HG02938 (cell line): Measurements from ENCODE around the gene KRT17.
"Not testable (repeated sequence)": the region's sequence is repeated elsewhere in the genome, so short reads cannot be mapped to it uniquely, and the experiment has no call there.

ENCODE experiments used
- ATAC-seq: cut with Tn5 transposase; IDR thresholded peaks from one replicate; pipeline ENCODE4 v1.9.1; 2021; ENCODE audit warnings: mild to moderate bottlenecking, moderate library complexity; ENCODE audit not compliant: unreplicated experiment

Gene KRT17

DNA sequence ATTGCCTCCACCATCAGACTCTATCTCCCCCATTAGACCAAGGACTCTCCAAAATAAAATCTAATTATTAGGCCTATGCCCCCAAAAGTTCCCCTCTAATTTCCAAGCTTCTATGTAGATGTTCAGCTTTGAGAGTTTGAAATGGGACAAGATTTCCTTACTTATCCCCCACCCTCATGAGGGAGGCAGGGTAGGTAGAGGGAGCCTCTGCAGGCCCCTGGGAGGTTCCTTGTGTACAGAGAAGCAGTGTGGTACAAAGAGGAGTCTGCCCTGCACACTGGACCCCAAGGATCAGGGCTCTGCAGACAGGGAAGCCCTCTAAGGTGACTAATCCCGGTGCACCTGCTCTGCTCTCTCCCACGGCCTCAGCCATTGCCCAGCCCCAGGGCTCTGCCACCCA is 2.5 kb downstream of the KRT17 start:
- ATAC-seq, result no peak

DNA sequence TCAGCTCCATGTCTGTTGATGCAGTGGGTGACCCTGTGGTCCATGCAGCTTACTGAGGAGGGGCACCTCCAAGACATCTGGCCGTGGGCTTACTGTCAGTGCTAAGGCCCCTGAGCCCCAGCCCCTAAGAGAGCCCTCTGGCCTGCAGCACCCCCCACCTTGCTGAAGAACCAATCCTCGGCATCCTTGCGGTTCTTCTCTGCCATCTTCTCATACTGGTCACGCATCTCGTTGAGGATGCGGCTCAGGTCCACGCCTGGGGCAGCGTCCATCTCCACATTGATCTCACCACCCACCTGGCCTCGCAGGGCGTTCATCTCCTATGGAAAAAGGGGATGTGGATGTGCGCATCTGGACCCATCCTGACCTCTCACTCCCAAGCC is 2.9 kb downstream of the KRT17 start:
- not testable (repeated sequence) for ATAC-seq

DNA sequence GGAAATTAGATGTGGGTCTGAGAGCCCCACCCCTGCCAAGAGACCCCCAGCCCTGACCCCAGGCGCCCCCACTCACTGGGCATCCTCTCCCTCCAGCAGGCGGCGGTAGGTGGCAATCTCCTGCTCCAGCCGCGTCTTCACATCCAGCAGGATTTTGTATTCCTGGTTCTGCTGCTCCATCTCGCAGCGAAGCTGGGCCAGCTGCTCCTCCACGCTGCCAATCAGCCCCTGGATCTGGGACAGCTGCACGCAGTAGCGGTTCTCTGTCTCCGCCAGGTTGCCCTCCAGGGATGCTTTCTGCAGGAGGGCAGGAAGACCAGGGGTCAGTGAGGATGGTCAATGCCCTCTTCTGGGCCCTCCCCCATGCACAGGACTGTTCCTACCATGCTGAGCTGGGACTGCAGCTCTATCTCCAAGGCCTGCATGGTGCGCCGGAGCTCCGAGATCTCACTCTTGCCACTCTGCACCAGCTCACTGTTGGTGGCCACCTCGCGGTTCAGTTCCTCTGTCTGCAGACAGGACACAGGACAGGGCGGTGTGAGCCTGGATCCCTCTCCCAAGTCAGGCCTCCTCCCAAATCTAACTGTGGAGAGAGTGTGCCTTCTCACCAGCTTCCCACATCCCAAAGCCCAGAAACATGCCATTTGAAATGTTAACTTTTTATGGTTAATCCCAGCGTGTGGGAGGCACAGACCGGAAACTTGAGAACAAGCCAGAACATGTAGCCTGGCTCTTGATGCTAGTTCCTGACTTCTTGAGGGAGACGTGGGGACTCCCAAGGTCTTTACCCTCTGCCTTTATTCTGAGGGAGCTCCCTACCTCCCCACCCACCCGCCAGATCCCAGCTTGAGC is 3.6 kb downstream of the KRT17 start:
- no peak for ATAC-seq

DNA sequence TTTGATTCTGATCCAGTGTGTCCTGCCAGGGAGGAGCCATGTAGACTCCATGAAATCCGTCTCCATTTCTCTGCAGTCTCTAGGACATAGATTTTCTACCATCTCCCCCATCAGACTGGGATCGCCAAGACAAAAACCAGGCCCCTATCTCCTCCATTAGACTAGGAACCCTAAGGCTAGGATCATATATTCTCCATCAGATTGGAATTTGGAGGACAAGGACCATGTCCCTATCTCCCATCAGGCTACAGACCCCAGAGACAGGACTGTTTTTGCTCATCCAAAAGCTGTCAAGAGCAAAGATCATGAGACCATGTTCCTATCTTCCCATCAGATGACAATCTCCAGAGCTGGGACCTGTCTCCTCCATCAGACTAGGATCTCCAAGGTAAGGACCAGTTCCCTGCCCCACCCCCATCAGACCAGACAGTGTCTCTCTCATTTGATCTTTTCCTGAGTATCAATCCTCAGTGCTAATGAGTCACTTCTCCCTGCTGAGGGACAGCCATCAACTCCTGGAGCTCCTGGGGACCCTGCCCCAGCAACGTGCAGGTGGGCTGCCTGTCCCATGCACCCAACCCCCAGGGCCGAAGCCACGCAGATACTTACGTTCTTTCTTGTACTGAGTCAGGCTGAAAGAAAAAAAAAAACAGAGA is 4.3 kb downstream of the KRT17 start:
- not testable (repeated sequence) for ATAC-seq

DNA sequence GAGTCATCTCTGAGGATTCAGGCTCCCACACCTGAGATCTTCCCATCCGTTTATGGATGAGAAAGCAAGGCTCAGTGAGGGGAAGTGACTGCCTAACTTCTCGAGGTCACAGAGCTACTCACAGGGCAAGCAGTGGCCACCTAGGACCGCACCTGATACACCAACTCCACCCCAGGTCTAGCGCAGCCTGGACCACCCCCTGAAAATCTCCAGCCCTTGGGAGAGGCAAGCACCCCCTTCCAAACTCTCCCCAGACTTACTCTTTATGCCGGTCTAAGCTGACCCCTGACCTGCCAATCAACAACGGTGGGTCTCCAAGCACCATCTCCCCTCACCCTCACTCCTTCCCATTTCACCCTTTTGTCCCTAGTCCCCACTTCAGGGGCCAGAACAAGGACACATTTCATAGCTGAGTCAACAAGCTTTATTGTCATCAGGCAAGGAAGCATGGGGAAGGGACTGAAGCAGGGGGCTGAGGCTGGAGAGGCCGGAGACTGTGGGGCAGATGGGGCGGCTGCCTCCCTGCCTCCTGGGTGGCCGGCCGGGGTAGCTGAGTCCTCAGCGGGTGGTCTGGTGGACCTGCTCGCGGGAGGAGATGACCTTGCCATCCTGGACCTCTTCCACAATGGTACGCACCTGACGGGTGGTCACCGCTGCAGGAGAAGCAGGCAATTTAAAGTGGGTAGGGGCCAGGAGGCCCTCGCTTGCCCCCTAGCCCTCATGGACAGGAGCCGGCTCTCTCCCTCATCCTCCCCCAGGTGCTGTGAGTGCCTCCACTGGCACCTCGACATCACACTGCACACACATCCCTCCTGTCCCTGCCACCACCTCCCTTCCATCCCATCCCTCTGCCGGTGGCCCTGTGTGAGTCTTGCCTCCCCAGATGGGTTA is 5.1 kb downstream of the KRT17 start:
- no peak for ATAC-seq

DNA sequence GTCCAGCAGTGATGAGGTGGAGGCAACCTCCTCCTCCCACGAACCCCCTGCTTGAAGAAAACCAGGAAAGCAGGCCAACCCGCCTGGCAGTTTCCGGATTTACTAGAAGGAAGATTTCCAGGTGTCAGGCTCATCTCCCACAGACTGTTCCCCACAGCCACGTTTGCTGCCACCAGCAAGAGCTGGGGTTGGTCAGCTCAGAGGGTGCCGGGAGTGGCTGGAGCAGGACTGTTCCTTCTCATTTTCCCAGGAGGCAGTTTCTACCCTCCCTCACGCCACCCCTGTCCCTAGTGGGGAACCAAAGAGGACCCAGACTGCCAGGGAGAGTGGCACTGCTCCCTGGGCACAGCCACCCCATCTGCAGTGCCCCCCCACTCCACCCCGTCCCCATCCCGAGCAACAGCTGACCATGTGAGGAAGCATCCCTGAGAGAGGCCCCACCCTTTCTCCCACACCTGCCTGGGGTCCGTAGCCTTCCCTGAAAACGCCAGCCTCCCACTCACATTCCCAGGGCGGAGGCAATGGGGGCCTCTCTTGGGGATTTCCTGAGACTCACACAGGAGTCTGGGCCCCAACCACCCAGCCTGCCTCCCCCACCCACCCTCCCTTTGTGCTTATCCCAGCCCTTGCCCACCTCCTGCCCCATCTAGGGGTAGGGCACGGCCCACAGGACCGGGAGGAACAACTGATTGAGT is 5.9 kb downstream of the KRT17 start:
- no peak for ATAC-seq

DNA sequence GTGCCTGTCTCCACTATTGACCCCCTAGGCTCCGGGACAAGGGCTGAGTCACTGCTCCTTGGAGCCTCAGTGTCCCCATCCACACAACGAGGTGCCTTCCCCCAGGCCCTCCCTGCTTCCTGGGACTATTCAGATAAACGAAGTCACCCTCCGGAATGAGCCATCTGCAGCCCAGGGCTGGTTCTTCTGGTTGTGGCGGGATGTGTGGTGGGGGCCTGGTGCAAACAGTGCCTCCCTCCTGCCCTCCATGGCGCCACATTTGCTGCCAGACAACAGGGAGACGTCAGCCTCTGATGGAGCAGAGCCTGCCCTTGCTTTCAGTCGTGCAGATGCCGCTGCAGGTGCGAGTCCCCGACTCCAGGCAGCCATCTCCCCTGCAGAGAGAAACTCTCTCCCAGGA is 6.7 kb downstream of the KRT17 start:
- ATAC-seq, result no peak

DNA sequence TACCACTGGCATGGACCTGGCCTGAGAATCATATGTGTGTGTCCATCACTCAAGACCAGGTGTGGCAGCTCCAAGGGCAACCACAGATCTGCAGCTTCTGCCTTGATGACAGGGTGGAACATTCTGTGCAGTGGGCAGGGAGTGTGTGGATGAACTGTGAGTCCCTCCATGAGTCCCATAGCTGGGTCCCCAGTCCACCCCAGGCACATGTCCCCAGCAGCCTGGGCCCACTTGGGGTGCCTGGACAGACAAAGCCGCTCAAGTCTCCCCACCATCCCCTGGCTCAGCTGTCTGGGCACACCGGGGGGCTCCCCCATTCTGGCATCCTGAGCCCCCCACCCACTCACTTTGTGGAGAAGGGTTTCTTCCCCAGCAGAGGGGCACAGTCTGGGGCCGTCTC is 7.2 kb downstream of the KRT17 start:
- ATAC-seq, result no peak

DNA sequence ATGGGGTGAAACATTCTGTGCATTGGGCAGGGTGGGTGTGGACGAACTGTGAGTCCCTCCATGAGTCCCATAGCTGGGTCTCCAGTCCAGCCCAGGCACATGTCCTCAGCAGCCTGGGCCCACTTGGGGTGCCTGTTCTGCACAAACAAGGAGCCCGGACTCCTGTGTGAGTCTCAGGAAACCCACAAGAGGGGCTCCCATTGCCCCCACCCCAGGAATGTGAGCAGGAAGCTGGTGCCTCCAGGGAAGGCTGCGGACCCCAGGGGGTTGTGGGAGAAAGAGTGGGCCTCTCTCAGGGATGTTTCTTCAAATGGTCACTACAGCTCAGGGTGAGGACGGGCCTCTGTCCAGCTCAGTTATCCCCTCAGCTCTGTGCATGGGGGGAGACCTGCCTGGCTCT is 7.9 kb downstream of the KRT17 start:
- ATAC-seq, result not testable (repeated sequence)

DNA sequence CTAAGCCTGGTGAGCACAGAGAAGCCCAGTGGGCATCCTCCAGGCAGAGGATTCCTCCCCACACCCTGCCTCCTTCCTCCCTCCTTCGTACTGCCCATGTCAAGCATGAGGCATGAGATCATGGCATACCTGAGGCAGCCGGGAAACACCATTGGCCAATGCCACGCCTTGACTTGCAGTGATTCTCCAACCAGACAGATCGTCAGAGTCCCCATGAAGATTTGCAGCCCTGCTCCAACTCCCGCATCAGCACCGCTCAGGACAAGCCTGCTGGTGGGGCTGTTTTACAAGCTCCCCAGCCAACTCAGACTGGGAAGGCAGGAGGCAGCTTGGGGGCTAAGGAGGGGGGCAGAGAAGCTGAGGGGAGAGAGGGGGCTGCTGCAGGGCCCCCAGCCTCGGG is 8.9 kb downstream of the KRT17 start:
- no peak for ATAC-seq

DNA sequence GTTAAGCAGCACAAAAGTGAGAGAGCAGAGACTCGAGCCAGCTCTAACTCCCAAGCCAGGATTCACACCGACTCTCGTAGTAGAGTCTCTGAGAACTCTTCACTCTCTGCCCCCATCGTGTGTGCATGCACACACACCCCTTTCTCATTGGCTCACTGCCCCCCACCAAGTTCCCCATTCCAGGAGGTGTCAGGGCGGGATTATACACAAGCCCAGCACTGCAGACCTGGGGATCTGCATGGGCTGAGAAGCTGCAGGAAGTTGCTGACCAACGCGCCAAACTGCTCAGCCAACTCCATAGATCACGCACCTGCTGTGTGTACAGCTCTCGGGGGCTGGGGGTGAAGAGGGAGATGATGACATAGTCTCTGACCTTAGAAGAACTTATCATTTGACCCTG is 9.6 kb downstream of the KRT17 start:
- not testable (repeated sequence) for ATAC-seq

DNA sequence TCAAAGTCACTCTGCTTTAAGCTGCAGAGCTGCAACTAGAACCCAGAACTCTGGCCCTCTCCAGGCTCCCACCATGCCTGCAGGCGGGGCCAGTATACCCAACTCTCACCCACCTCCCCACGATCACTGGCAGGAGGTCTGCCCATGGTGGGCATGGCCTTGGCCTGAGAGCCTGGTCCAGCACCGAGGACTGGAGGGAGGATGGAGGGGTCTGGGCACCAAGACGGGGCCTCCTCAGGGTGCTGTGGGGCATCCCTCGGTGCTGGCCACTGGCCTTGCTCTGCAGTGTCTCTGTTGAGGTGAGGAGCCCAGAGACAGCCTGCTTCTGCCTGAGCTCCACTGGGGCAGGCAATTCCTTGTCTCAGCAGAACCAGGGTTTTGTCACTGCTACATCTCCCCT is 10.3 kb downstream of the KRT17 start:
- ATAC-seq, result no peak

DNA sequence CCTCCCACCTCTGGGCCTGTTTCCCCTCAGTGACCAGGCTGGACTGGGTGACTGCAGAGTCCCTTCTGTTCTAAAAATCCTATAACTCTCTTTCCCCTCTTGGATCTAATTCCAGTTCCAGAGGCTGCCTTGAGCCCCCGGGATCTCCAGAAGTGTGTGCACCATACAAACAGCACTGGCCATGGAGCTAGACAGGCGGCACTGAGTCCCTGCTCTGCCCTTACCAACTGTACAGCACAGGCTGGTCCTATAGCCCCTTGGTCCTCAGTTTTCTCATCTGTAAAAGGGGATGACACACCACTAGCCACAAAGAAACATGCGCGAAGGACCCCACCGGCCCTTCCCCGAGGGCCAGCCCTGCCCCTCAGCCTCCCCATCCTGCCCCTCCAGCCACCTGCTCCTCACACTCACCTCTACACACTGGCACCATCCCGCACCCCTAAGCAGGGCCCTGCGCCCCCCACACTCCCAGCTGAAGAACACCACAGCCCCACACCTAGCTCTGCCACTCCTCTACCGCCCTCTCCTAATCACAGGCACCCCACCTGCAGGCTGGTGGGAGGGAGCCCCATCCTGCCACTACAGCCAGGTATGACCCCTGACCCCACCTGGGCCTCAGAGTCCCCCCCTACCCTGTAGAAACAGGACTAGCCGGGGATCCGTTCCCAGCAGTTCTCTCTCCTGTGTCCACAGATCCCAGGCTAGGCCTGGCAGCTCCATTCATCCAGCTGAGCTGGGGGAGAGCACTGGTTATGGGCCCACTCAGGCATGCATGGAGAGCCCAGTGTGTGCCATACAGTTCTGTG is 10.9 kb downstream of the KRT17 start:
- no peak for ATAC-seq

DNA sequence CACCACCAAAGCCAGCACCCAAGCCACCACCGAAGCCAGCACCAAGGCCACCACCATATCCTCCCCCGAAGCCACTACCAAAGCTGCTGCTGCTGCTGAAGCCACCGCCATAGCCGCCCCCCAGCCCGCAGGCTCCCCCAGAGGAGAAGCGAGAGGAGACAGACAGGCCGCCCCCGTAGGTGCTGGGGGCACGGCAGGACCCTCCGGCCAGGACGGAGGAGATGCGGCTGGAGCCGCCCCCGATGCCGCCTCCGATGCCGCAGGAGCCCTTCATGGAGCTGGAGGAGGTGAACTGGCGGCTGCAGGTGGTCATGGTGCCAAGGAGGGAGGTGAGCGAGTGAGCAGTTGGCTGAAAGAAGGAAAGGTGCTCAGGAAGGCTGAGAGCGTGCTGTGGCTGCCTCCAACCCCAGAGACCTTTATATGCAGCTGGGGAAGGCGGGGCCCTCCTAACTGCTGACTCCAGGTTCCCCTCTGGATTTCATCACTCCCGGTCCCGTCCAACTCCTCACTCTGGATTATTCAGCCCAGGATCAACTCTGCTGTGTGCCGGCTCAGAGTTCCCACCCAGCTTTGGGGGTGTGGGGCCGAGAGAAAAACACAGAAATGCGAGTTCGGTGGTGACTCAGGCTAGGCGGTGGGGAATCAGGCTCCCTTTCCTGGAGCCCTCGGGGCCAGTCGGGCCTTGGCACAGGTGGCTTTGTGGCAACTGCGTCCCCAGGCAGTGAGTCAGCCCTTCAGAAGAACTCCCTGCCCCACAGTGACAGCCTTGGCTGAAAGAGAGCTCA is 11.8 kb downstream of the KRT17 start, which contains the start of gene KRT16:
Gene KRT16, minus strand, starts transcription at position 392 of the 785 bp plus-strand sequence. Its CDS starts 79 bp downstream, at position 313.
- not testable (repeated sequence) for ATAC-seq

DNA sequence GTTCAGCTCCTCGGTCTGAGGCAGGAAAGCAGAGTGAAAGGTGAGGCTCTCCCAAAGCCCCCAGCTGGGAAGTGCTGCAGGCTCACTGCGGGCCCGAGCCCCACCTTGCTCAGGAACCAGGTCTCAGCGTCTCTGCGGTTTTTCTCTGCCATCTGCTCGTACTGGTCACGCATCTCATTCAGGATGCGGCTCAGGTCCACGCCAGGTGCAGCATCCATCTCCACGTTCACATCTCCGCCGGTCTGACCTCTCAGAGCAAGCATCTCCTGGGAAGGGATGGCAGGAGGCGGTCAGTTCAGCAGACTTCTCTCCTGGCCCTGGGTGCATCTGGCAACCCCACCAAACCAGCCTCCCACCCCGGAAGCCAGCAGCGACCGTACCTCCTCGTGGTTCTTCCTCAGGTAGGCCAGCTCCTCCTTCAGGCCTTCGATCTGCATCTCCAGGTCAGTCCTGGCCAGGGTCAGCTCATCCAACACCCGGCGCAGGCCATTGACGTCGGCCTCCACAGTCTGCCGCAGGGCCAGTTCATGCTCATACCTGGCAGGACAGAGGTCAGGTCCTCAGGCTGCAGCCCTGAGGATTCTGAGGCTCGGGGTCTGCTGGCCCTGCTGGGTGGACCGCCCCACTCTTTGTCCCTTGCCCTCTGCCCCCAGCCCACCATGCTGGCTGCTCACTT is 13.3 kb downstream of the KRT17 start:
- no peak for ATAC-seq

DNA sequence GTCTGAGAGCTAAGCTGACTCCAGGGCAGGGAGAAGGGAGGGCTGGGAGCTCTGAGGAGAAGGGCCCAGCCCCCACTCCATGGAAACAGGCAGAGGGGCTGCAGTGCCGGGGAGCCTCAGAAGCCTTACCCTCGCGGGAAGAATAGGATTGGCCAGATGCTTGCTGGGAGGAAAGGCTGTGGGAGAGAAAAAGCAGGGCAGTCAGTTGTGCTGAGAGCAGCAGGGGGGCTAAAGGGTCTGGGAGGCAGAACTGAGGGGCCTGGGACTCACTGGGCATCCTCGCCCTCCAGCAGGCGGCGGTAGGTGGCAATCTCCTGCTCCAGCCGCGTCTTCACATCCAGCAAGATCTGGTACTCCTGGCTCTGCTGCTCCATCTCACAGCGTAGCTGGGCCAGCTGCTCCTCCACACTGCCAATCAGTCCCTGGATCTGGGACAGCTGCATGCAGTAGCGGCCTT is 14.3 kb downstream of the KRT17 start:
- not testable (repeated sequence) for ATAC-seq

DNA sequence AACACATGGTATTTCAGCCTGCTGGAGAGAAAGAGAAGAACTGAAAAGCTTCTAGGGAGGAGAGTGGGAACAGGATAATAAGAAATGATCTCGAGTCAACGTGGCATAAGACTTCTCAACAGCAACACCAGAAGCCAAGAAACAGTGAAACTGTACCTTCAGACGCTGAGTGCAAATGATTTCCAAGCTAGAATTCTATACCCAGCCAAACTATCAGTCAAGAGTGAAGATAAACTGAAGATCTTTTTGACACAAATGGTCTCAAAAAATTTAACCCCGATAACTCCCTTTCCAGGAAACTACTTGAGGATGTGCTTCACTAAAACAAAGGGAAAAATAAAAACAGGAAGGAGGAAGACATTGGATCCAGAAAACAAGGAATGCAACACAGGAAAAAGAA is 17.4 kb downstream of the KRT17 start:
- not testable (repeated sequence) for ATAC-seq

DNA sequence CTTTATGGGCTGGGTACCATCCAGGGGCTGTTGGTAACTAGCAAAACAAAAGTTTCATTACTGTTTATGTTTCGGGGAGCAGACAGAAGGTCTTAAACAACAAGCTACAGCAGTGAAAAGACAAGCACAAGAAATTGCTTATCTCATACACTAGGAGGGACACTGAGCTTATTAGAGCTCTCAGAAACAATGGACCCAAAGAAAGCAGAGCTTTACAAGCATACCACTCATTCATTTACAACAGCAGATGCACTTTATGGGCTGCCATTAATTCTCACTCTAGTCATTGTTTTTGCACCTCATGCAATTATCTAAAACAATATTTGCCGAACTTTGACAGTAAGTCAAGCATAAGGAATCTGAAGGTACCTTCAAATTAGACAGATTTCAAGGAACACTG is 21.9 kb downstream of the KRT17 start:
- ATAC-seq, result no peak
